ENCODE measurements around the gene METTL4.

METTL4 gene

DNA sequence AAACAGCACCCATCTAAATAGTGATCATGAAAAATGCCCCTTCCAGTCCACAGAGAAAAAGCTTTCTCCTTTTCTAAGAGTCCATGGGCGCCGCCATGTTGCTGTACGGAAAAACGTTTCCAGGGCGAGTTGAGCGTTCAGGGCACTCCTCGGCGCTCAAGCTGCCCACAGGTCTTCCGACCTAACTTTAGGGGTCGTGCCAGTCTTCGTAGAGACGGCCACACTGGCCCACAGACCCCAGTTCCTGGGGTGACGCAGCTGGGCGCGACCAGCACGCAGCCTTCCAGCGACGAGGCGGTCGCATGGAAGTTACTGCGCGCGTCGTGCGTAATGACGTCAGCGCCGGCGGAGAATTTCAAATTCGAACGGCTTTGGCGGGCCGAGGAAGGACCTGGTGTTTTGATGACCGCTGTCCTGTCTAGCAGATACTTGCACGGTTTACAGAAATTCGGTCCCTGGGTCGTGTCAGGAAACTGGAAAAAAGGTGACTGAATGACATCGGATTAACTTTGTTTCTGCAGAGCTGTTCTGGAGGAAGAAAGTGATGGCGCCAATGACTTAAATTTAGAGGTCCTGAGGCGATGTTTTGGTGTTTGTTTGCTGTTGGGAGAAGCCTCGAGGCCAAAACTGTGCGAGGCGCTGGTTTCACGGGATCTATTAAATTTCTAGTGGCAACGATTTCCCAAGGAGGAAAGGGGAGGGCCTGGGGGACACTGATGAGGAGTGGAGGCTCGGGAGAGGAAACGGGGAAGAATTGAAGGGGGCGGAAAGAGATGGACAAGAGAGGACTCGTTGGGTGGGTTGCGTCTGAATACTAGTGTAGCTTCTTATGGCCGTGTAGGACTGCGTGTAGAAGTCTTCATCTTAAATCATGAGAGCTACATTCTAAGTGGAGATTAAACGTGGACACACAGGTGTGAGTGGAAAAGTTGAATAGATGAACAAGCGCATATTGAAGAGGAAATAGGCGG, at the start of gene METTL4, which contains the start of gene NDC80:
TSS of gene METTL4 (minus strand) at position 306 of the 971 bp plus-strand sequence. CDS start 4,289 bp downstream, outside the sequence.
TSS of gene NDC80 (plus strand) at position 358 of the 971 bp plus-strand sequence. CDS start 1,429 bp downstream, outside the sequence.
- peak; percentile 78 for ATAC-seq
- TF ChIP-seq CREB5 (CRISPR knock-in tag; IDR thresholded peaks at IDR 0.05; ENCODE audit: low read depth), result no peak
- TF ChIP-seq ISL1 (CRISPR knock-in tag; IDR thresholded peaks at IDR 0.05), result no peak
- TF ChIP-seq, protein P1, sequence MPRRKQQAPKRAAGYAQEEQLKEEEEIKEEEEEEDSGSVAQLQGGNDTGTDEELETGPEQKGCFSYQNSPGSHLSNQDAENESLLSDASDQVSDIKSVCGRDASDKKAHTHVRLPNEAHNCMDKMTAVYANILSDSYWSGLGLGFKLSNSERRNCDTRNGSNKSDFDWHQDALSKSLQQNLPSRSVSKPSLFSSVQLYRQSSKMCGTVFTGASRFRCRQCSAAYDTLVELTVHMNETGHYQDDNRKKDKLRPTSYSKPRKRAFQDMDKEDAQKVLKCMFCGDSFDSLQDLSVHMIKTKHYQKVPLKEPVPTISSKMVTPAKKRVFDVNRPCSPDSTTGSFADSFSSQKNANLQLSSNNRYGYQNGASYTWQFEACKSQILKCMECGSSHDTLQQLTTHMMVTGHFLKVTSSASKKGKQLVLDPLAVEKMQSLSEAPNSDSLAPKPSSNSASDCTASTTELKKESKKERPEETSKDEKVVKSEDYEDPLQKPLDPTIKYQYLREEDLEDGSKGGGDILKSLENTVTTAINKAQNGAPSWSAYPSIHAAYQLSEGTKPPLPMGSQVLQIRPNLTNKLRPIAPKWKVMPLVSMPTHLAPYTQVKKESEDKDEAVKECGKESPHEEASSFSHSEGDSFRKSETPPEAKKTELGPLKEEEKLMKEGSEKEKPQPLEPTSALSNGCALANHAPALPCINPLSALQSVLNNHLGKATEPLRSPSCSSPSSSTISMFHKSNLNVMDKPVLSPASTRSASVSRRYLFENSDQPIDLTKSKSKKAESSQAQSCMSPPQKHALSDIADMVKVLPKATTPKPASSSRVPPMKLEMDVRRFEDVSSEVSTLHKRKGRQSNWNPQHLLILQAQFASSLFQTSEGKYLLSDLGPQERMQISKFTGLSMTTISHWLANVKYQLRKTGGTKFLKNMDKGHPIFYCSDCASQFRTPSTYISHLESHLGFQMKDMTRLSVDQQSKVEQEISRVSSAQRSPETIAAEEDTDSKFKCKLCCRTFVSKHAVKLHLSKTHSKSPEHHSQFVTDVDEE (CRISPR knock-in tag; IDR thresholded peaks at IDR 0.05), result no peak
- no peak for TF ChIP-seq ESRRG (CRISPR knock-in tag; IDR thresholded peaks at IDR 0.05)
- TF ChIP-seq ZNF565 (CRISPR knock-in tag; conservative IDR thresholded peaks at IDR 0.05; ENCODE audit: low read depth), result no peak
- TF ChIP-seq BACH2 (CRISPR knock-in tag; IDR thresholded peaks at IDR 0.05; ENCODE audit: borderline replicate concordance), result no peak
- TF ChIP-seq ZC3H10 (CRISPR knock-in tag; IDR thresholded peaks at IDR 0.05), result no peak
- no peak for TF ChIP-seq SNAI2 (CRISPR knock-in tag; IDR thresholded peaks at IDR 0.05)
- TF ChIP-seq, protein P2, sequence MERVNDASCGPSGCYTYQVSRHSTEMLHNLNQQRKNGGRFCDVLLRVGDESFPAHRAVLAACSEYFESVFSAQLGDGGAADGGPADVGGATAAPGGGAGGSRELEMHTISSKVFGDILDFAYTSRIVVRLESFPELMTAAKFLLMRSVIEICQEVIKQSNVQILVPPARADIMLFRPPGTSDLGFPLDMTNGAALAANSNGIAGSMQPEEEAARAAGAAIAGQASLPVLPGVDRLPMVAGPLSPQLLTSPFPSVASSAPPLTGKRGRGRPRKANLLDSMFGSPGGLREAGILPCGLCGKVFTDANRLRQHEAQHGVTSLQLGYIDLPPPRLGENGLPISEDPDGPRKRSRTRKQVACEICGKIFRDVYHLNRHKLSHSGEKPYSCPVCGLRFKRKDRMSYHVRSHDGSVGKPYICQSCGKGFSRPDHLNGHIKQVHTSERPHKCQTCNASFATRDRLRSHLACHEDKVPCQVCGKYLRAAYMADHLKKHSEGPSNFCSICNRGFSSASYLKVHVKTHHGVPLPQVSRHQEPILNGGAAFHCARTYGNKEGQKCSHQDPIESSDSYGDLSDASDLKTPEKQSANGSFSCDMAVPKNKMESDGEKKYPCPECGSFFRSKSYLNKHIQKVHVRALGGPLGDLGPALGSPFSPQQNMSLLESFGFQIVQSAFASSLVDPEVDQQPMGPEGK (CRISPR knock-in tag; IDR thresholded peaks at IDR 0.05; ENCODE audit: borderline replicate concordance), result no peak
- TF ChIP-seq PPARA (CRISPR knock-in tag; IDR thresholded peaks at IDR 0.05; ENCODE audit: borderline replicate concordance), result no peak
- no peak for TF ChIP-seq POU6F1 (CRISPR knock-in tag; IDR thresholded peaks at IDR 0.05; ENCODE audit: borderline replicate concordance, low read depth)
- no peak for TF ChIP-seq ARNTL (CRISPR knock-in tag; IDR thresholded peaks at IDR 0.05; ENCODE audit: borderline replicate concordance, low read depth)
- TF ChIP-seq CSDC2 (CRISPR knock-in tag; IDR thresholded peaks at IDR 0.05), result no peak
- no peak for TF ChIP-seq TCF4 (CRISPR knock-in tag; IDR thresholded peaks at IDR 0.05; ENCODE audit: borderline replicate concordance)
- TF ChIP-seq ZFP3 (CRISPR knock-in tag; IDR thresholded peaks at IDR 0.05), result no peak
- no peak for TF ChIP-seq OSR1 (CRISPR knock-in tag; IDR thresholded peaks at IDR 0.05)
- TF ChIP-seq ZNF8 (CRISPR knock-in tag; IDR thresholded peaks at IDR 0.05), result no peak

- no peak for TF ChIP-seq GLIS3 (CRISPR knock-in tag; IDR thresholded peaks at IDR 0.05)
- TF ChIP-seq CSRNP3 (CRISPR knock-in tag; IDR thresholded peaks at IDR 0.05), result no peak
- TF ChIP-seq ZFP3 (CRISPR knock-in tag; IDR thresholded peaks at IDR 0.05), result no peak
- no peak for TF ChIP-seq ZFP30 (CRISPR knock-in tag; IDR thresholded peaks at IDR 0.05)
- no peak for TF ChIP-seq TCF4 (CRISPR knock-in tag; IDR thresholded peaks at IDR 0.05; ENCODE audit: borderline replicate concordance)
- no peak for TF ChIP-seq ARNTL (CRISPR knock-in tag; IDR thresholded peaks at IDR 0.05; ENCODE audit: borderline replicate concordance, low read depth)
- TF ChIP-seq OSR1 (CRISPR knock-in tag; IDR thresholded peaks at IDR 0.05), result no peak
- no peak for TF ChIP-seq CSDC2 (CRISPR knock-in tag; IDR thresholded peaks at IDR 0.05)
- TF ChIP-seq TOX (CRISPR knock-in tag; IDR thresholded peaks at IDR 0.05; ENCODE audit: borderline replicate concordance), result no peak
- TF ChIP-seq BACH2 (CRISPR knock-in tag; IDR thresholded peaks at IDR 0.05; ENCODE audit: borderline replicate concordance), result no peak
- TF ChIP-seq PPARA (CRISPR knock-in tag; IDR thresholded peaks at IDR 0.05; ENCODE audit: borderline replicate concordance), result no peak
- TF ChIP-seq ZNF70 (CRISPR knock-in tag; IDR thresholded peaks at IDR 0.05), result no peak
- TF ChIP-seq RARB (CRISPR knock-in tag; IDR thresholded peaks at IDR 0.05), result no peak
- TF ChIP-seq ZC3H10 (CRISPR knock-in tag; IDR thresholded peaks at IDR 0.05), result no peak
- TF ChIP-seq, protein P1 (CRISPR knock-in tag; IDR thresholded peaks at IDR 0.05), result no peak
- no peak for TF ChIP-seq ISL1 (CRISPR knock-in tag; IDR thresholded peaks at IDR 0.05)
- TF ChIP-seq ZNF8 (CRISPR knock-in tag; IDR thresholded peaks at IDR 0.05), result no peak
- no peak; the same call in 2 of the 3 replicates for ATAC-seq
Observed at GRCh38 chr18:2618009-2618408, 46.7 kb upstream of the METTL4 start.
